ENCODE measurements around the gene CLDN5.

CLDN5 gene

DNA sequence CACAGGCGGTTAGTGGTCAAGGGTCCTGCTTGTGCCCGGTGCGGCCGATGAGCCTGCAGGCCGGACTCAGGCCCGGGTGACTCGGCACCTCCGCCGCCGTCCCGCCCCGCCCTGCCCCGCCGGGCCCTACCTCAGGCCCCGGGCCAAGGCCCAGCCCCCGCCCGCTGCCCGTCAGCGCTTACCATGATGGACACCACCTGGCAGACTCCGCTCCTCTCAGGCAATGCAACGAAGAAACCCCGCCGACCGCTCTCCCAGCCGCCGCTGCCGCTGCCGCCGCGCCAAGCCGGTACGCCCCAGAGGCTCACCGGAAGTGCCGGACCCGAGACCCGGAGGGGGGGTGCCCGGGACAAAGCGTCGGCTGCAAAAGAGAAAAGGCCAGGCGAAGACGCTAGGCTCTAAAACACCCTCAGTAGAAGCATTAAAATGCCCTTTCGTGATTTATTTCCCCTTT is 45.3 kb downstream of the CLDN5 start, which contains the start of gene UFD1:
Gene UFD1, minus strand, starts transcription at position 293 of the 454 bp plus-strand sequence. Its CDS starts 108 bp downstream, at position 185.
- peak; percentile 73 for DNase-seq

- no peak for DNase-seq
These were observed 45.9 kb downstream of the CLDN5 start for GRCh38 chr22:19478045-19478900.

- DNase-seq: no peak
These were observed 46.7 kb downstream of the CLDN5 start for GRCh38 chr22:19477321-19478044.

DNA sequence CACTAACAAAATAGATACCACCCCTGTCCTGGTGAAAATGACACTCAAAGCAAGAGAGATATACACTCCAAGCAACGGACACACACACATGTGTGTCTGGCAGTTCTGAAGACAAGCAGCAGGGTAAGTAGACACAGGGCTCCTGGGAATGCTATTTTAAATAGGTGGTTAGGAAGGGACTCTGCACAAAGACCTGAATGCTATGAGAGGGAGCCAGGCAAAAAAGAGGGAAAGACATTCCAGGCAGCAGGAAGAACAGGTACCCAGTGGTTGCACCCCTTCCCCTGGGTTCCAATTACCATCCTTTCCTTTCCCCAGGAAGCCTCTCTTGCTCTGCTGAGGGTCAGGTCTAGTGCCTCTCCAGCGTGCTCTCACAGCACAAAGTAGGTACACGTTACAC is 48.2 kb downstream of the CLDN5 start:
- DNase-seq: no peak

GRCh38 chr22:19473578-19473977 is 50.6 kb downstream of the CLDN5 start:
- no peak for DNase-seq
